ENCODE results near the gene MRPL43.

DNA sequence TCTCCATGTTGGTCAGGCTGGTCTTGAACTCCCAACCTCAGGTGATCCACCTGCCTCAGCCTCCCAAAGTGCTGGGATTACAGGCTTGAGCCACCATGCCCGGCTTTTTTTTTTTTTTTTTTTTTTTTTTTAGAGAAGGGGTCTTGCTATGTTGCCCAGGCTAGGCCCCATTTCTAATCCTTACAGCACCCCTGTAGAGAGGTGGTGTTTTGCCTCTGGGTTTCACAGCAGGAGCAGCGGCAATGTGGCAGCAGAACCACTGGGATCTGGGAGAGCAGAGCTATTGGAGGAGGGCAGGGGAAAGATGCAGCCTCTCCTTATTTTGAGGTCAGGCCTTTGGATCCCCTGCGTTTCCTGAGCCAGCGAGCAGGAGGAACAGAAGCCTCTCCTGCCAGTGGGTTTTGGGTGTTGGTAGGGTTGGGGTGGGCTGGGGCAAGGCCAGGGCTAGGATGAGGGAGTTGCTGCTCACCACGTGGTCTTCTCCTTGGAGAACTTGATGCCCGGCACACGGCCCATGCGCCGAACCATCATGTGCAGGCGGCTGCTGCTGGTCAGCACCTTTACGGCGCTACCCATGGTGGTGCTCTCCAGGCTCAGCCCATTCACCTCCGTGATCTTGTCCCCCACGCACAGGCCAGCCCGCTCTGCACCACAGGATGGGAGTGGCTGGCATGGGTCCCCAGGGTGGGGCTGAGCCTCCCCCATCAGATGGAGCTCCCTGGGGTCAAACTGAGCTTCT lies 35.8 kb upstream of the MRPL43 start:
- TF ChIP-seq POLR2A (IDR thresholded peaks at IDR 0.05), result no peak
- TF ChIP-seq, protein P1, sequence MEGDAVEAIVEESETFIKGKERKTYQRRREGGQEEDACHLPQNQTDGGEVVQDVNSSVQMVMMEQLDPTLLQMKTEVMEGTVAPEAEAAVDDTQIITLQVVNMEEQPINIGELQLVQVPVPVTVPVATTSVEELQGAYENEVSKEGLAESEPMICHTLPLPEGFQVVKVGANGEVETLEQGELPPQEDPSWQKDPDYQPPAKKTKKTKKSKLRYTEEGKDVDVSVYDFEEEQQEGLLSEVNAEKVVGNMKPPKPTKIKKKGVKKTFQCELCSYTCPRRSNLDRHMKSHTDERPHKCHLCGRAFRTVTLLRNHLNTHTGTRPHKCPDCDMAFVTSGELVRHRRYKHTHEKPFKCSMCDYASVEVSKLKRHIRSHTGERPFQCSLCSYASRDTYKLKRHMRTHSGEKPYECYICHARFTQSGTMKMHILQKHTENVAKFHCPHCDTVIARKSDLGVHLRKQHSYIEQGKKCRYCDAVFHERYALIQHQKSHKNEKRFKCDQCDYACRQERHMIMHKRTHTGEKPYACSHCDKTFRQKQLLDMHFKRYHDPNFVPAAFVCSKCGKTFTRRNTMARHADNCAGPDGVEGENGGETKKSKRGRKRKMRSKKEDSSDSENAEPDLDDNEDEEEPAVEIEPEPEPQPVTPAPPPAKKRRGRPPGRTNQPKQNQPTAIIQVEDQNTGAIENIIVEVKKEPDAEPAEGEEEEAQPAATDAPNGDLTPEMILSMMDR (IDR thresholded peaks at IDR 0.05), result no peak

All from right lobe of liver (tissue), 4 donors.